GM23248 (cell line): ENCODE results near the gene KIAA1958.

ENCODE experiments used
- EZH2 ChIP-seq: fragments of 200-600 bp; sonication (generic); IDR thresholded peaks from 2 replicates; pipeline ENCODE4 v1.6.1; 2018; ENCODE audit warnings: antibody characterized with exemption, mild to moderate bottlenecking; ENCODE audit not compliant: insufficient read depth, poor library complexity, severe bottlenecking
- EZH2phosphoT487 ChIP-seq: fragments of 200-600 bp; sonication (generic); IDR thresholded peaks from 2 replicates; pipeline ENCODE4 v1.6.1; 2018; ENCODE audit warnings: antibody characterized with exemption, moderate library complexity, mild to moderate bottlenecking, low read depth; ENCODE audit not compliant: insufficient read depth

GRCh38 chr9:112535301-112535700, 48.7 kb downstream of the KIAA1958 start:
- TF ChIP-seq EZH2phosphoT487 (no peak), EZH2 (no peak)
